ENCODE results near the gene HYPK.
"Not testable (repeated sequence)": the region's sequence is repeated elsewhere in the genome, so short reads cannot be mapped to it uniquely, and the experiment has no call there.

Gene HYPK

DNA sequence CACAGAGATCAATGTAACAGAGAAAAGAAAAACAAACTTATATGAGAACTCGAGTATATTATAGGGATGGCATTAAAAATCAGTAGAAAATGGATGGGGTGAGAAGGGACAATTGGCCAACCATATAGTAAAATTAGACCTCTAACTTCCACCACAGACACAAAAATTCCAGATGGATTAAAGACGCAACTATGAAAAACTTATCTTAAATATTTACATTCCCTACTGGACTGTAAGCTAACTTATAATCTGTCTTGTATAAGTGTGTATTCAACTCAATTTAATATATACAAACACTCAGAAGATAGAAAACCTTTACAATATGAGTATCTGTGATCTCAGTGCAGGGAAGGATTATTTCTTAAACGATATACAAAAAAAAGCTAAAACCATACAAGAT, 21.1 kb downstream of the HYPK start:
- DNase-seq (ENCODE audit: insufficient read length, low spot score): no peak
- FAIRE-seq: no peak
- TF ChIP-seq, protein P1, sequence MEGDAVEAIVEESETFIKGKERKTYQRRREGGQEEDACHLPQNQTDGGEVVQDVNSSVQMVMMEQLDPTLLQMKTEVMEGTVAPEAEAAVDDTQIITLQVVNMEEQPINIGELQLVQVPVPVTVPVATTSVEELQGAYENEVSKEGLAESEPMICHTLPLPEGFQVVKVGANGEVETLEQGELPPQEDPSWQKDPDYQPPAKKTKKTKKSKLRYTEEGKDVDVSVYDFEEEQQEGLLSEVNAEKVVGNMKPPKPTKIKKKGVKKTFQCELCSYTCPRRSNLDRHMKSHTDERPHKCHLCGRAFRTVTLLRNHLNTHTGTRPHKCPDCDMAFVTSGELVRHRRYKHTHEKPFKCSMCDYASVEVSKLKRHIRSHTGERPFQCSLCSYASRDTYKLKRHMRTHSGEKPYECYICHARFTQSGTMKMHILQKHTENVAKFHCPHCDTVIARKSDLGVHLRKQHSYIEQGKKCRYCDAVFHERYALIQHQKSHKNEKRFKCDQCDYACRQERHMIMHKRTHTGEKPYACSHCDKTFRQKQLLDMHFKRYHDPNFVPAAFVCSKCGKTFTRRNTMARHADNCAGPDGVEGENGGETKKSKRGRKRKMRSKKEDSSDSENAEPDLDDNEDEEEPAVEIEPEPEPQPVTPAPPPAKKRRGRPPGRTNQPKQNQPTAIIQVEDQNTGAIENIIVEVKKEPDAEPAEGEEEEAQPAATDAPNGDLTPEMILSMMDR (IDR thresholded peaks at IDR 0.05; ENCODE audit: insufficient read depth, missing control alignments): no peak

- FAIRE-seq (peak; percentile 84), DNase-seq (ENCODE audit: insufficient read length, low spot score) (peak; percentile 73)
- TF ChIP-seq, protein P1 (IDR thresholded peaks at IDR 0.05; ENCODE audit: insufficient read depth, missing control alignments): no peak
Observed at GRCh38 chr15:43824302-43825246, 24.2 kb downstream of the HYPK start, which contains the start of gene MFAP1. Gene MFAP1 (minus strand): TSS chr15:43824690. CDS start chr15:43824569, 121 bp downstream.

- DNase-seq (ENCODE audit: insufficient read length, low spot score); FAIRE-seq: not testable (repeated sequence)
Observed at GRCh38 chr15:43825305-43825704, 24.9 kb downstream of the HYPK start.

- DNase-seq (ENCODE audit: insufficient read length, low spot score) (no peak), FAIRE-seq (no peak)
- TF ChIP-seq, protein P1 (IDR thresholded peaks at IDR 0.05; ENCODE audit: insufficient read depth, missing control alignments): no peak
Observed at GRCh38 chr15:43826029-43826507, 25.7 kb downstream of the HYPK start.

DNA sequence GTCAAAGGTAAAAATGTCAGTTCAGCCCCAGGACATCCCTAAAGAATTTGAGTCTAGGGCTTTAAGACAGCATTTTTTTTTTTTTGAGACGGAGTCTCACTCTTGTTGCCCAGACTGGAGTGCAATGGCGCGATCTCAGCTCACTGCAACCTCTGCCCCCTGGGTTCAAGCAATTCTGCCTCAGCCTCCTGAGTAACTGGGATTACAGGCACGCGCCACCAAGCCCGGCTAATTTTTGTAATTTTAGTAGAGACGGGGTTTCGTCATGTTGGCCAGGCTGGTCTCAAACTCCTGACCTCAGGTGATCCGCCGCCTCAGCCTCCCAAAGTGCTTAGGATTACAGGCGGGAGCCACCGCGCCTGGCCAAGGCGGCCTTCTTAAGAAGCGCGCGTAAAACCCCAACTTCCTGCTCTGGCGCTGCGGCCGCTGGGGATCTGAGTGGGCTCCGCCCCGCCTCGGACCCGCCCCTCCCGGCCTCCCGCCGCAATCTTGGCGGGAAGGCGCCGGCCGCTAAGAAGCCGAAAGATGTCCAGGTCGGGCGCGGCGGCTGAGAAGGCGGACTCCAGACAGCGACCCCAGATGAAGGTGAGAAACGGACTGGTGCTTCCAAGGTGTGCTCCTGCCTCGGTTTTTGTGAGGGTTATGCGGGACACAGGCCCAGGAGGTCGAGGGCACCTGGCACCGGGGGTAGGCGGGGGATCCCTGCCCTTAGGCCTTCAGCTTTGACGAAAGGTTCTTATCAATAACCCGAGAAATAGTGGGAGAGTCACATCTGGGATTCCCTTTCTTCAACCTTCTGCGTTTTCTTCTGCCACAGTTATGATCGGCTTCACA, 26.3 kb downstream of the HYPK start, which contains the start of gene WDR76:
WDR76 (plus strand) TSS at position 495 of the 834 bp plus-strand sequence; CDS start at position 526, 31 bp downstream.
- TF ChIP-seq, protein P1 (IDR thresholded peaks at IDR 0.05; ENCODE audit: insufficient read depth, missing control alignments): no peak
- DNase-seq (ENCODE audit: insufficient read length, low spot score) (peak; percentile 34), FAIRE-seq (no peak)

GRCh38 chr15:43828061-43828657, 27.8 kb downstream of the HYPK start:
- DNase-seq (ENCODE audit: insufficient read length, low spot score) (no peak), FAIRE-seq (no peak)
- TF ChIP-seq, protein P1 (IDR thresholded peaks at IDR 0.05; ENCODE audit: insufficient read depth, missing control alignments): no peak

- not testable (repeated sequence) for FAIRE-seq; DNase-seq (ENCODE audit: insufficient read length, low spot score)
Observed at GRCh38 chr15:43829951-43830540, 29.6 kb downstream of the HYPK start.

GRCh38 chr15:43830691-43831275, 30.4 kb downstream of the HYPK start:
- not testable (repeated sequence) for FAIRE-seq; DNase-seq (ENCODE audit: insufficient read length, low spot score)

- not testable (repeated sequence) for DNase-seq (ENCODE audit: insufficient read length, low spot score); FAIRE-seq
Observed at GRCh38 chr15:43831519-43832052, 31.2 kb downstream of the HYPK start.

DNA sequence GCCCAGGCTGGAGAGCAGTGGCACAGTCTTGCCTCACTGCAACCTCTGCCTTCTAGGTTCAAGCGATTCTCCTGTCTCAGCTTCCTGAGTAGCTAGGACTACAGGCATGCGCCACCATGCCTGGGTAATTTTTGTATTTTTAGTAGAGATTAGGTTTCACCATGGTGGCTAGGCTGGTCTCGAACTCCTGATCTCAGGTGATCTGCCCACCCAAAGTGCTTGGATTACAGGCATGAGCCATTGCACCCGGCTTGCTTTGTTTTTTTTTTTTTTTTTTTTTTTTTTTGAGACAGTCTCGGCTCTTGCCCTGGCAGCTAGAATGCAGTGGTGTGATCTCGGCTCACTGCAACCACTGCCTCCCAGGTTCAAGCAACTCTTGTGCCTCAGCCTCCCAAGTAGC, 32.1 kb downstream of the HYPK start:
- not testable (repeated sequence) for DNase-seq (ENCODE audit: insufficient read length, low spot score); FAIRE-seq

All from D721Med (cell line).